Body of pancreas (tissue), 4 donors: Measurements from ENCODE around the gene PGS1. TPM values are rescaled to one million over a fixed set of nuclear protein-coding genes. Genes with fewer than 3 reads are reported as not detected.
"Not testable (repeated sequence)": the region's sequence is repeated elsewhere in the genome, so short reads cannot be mapped to it uniquely, and the experiment has no call there.

Experiments used
- ATAC-seq: fragments of 150-250 bp; one replicate; pipeline ENCODE4 v1.9.1; 2016
- DNase-seq, 4 donors: peaks; one replicate each; pipeline ENCODE4 v3.0.0-alpha.2; 2019
- H3K27ac ChIP-seq, 4 donors: fragments of 200-600 bp; sonication (generic); 1 replicate in 3 of 4; 2 replicates in 1 of 4; pipeline versions ENCODE4 v1.5.1 to v1.6.1; 2016 to 2019; ENCODE audit warnings: mild to moderate bottlenecking in 1 of 4, mixed read lengths in 1 of 4, moderate library complexity in 1 of 4
- H3K27me3 ChIP-seq, 2 donors: fragments of 200-600 bp; sonication (generic); one replicate each; pipeline ENCODE4 v1.6.0; 2016; ENCODE audit warnings: mild to moderate bottlenecking in 1 of 2
- H3K36me3 ChIP-seq, 2 donors: fragments of 200-600 bp; sonication (generic); replicated peaks in 1 of 2; 2 replicates each; pipeline ENCODE4 v1.5.1; 2016; ENCODE audit warnings: low read depth in 2 of 2; ENCODE audit not compliant: insufficient read depth in 1 of 2
- H3K4me1 ChIP-seq: fragments of 200-600 bp; sonication (generic); one replicate; pipeline ENCODE4 v1.6.0; 2016
- H3K4me3 ChIP-seq, 2 donors: fragments of 200-600 bp; sonication (generic); 1 replicate in 1 of 2; 2 replicates in 1 of 2; pipeline ENCODE4 v1.5.1; 2016 to 2019
- H3K9me3 ChIP-seq, 3 donors: fragments of 200-600 bp; sonication (generic); 1 replicate in 2 of 3; 2 replicates in 1 of 3; pipeline ENCODE4 v1.5.1; 2016
- CTCF ChIP-seq, 7 experiments: fragments of 450-650 bp in 4 of 7; fragments of 200-600 bp in 3 of 7; sonication (generic) in 3 of 7; IDR thresholded peaks; one replicate each; pipeline ENCODE4 v1.5.1; 2016 to 2019; ENCODE audit warnings: antibody characterized with exemption in 7 of 7
- POLR2A ChIP-seq, 3 donors: fragments of 450-650 bp; IDR thresholded peaks; one replicate each; pipeline ENCODE4 v1.6.1; 2016; ENCODE audit warnings: antibody characterized with exemption in 3 of 3, mild to moderate bottlenecking in 2 of 3
- WGBS, 2 donors: methylation state at CpG; one replicate each; pipeline ENCODE4 v1.1.5; 2017; 5-methylcytosine and 5-hydroxymethylcytosine counted together
- intact Hi-C: fragments of 100-400 bp; cut with DNase I; formaldehyde crosslinking; loops from one replicate; pipeline ENCODE4 v1.15.1; 2023
- total RNA-seq, 2 donors: library from RNA; depleted of rRNA; stranded (reverse); fragments of >200 nt; gene quantifications; one replicate each; pipeline ENCODE4 v1.1.0, GENCODE V29; 2016

Gene PGS1
- total RNA-seq, 2 donors from 2014 or later = 17.1 to 30.4 TPM

- Histone ChIP-seq H3K27me3 (no peaks in the 10 kb centered on the region), H3K4me3 (no peak overlapping the region), H3K27ac (no peak overlapping the region), H3K9me3 (no peaks in the 10 kb centered on the region), H3K4me1 (no peaks in the 10 kb centered on the region), H3K36me3 (no peaks in the 10 kb centered on the region)
- no peak for DNase-seq
- no peak for TF ChIP-seq CTCF (IDR thresholded peaks at IDR 0.05)
- no peak for TF ChIP-seq POLR2A (IDR thresholded peaks at IDR 0.05)
- ATAC-seq = no peak
- intact Hi-C loops = no loop called here
- WGBS, 2 donors = 76 to 85% methylated on average over 31 to 32 of the region's 34 CpGs
Measured at GRCh38 chr17:78460951-78461798, 82.7 kb downstream of the PGS1 start.

- ATAC-seq (no peak), DNase-seq (no peak)
- Histone ChIP-seq H3K27me3 (no peaks in the 10 kb centered on the region), H3K9me3 (no peaks in the 10 kb centered on the region), H3K27ac (no peak overlapping the region), H3K36me3 (no peaks in the 10 kb centered on the region), H3K4me1 (no peaks in the 10 kb centered on the region), H3K4me3 (no peak overlapping the region)
- intact Hi-C loops = no loop called here
- WGBS, 2 donors = 51% methylated on average over 5 to 6 of the region's 6 CpGs
- TF ChIP-seq CTCF (IDR thresholded peaks at IDR 0.05) (no peak), POLR2A (IDR thresholded peaks at IDR 0.05) (no peak)
Measured at GRCh38 chr17:78461799-78462053, 83.3 kb downstream of the PGS1 start.

- intact Hi-C loops = no loop called here
- no peak for DNase-seq
- WGBS, 2 donors = 51 to 55% methylated on average over 6 to 7 of the region's 8 CpGs
Measured at GRCh38 chr17:78462148-78462547, 83.7 kb downstream of the PGS1 start.

GRCh38 chr17:78466109-78466785 is 87.8 kb downstream of the PGS1 start:
- H3K4me3 ChIP-seq, H3K36me3 ChIP-seq, ATAC-seq, H3K9me3 ChIP-seq, intact Hi-C loops, H3K27me3 ChIP-seq, H3K27ac ChIP-seq, H3K4me1 ChIP-seq, DNase-seq: not testable (repeated sequence)
- WGBS, 2 donors = 75% methylated on average over 18 to 19 of the region's 19 CpGs

More at GRCh38 chr17:78462148-78462547, 83.7 kb downstream of the PGS1 start:
- Histone ChIP-seq H3K4me1 (no peaks in the 10 kb centered on the region), H3K4me3 (no peak overlapping the region), H3K27me3 (no peaks in the 10 kb centered on the region), H3K27ac (no peak overlapping the region), H3K9me3 (no peaks in the 10 kb centered on the region), H3K36me3 (no peaks in the 10 kb centered on the region)
- ATAC-seq = no peak
- TF ChIP-seq CTCF (IDR thresholded peaks at IDR 0.05) (no peak), POLR2A (IDR thresholded peaks at IDR 0.05) (no peak)

GRCh38 chr17:78466786-78467715 is 88.6 kb downstream of the PGS1 start:
- H3K27ac ChIP-seq = no peak overlapping the region
- H3K4me3 ChIP-seq = no peak overlapping the region
- DNase-seq (no peak), ATAC-seq (no peak)
- 79 to 91% methylated on average over 15 to 26 of the region's 26 CpGs for WGBS, 2 donors
- no peaks in the 10 kb centered on the region for H3K9me3 ChIP-seq
- H3K4me1 ChIP-seq = no peaks in the 10 kb centered on the region
- intact Hi-C loops = no loop called here
- no peaks in the 10 kb centered on the region for H3K36me3 ChIP-seq
- H3K27me3 ChIP-seq = no peaks in the 10 kb centered on the region
- TF ChIP-seq CTCF (IDR thresholded peaks at IDR 0.05) = no peak
- TF ChIP-seq POLR2A (IDR thresholded peaks at IDR 0.05) = no peak
